ENCODE results near the gene CTBP2.
A peak's percentile ranks its signal among the peaks of the same experiment; 100 is the strongest.

CTBP2 gene

DNA sequence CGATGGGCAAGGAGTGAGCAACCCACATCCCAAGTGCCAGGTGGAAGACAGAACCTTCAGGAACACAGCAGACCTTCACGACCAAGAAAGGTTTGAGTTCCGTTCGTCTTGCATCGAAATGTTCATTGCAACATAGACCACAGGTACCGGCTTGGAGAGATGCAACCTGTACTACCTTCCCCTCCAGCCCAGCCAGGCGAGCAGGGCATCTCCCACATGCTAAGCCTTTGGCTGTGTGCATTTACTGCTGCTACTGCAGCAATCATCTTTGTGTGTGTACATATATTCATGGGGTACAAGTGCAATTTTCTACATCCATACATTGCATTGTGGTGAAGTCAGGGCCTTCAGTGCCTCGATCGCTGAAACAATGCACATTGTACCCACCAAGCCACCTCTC is 58.8 kb downstream of the CTBP2 start:
- no peaks in the 10 kb centered on the region for H3K9me3 Mint-ChIP-seq
- TF ChIP-seq, protein P1, sequence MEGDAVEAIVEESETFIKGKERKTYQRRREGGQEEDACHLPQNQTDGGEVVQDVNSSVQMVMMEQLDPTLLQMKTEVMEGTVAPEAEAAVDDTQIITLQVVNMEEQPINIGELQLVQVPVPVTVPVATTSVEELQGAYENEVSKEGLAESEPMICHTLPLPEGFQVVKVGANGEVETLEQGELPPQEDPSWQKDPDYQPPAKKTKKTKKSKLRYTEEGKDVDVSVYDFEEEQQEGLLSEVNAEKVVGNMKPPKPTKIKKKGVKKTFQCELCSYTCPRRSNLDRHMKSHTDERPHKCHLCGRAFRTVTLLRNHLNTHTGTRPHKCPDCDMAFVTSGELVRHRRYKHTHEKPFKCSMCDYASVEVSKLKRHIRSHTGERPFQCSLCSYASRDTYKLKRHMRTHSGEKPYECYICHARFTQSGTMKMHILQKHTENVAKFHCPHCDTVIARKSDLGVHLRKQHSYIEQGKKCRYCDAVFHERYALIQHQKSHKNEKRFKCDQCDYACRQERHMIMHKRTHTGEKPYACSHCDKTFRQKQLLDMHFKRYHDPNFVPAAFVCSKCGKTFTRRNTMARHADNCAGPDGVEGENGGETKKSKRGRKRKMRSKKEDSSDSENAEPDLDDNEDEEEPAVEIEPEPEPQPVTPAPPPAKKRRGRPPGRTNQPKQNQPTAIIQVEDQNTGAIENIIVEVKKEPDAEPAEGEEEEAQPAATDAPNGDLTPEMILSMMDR (IDR thresholded peaks at IDR 0.05; ENCODE audit: unreplicated experiment in 3 of 3): no peak
- peak overlapping the region in 1 of 3 experiments; percentile 33 for H3K27ac Mint-ChIP-seq
- H3K36me3 Mint-ChIP-seq (ENCODE audit: low read depth): peaks cover 45% of the 10 kb centered on the region
- H3K4me3 Mint-ChIP-seq: no peak overlapping the region
- H3K4me1 Mint-ChIP-seq: peaks cover 53% of the 10 kb centered on the region
- no peaks in the 10 kb centered on the region for H3K27me3 Mint-ChIP-seq (ENCODE audit: low read depth)

DNA sequence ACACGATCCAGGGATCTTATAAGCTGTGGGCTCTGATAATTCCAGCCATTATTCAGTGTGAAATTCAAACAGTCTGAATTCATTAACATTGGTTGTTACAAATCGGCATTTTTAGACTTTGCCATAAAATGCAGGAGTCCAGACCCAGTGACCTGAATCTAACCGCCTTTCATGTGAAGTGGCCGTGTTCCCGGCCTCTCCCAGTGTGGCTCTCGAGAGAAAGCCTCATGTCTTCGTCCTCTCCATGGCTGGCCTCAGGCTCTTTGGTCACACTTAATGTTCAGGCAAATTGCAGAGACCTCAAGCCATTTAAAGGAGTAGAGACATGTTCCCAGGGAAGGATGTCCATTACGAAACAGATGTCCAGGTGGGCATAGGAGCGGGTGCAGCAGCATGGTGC is 59.3 kb downstream of the CTBP2 start:
- Mint-ChIP-seq H3K27me3 (ENCODE audit: low read depth) (no peaks in the 10 kb centered on the region), H3K4me1 (peaks cover 58% of the 10 kb centered on the region), H3K27ac (peak overlapping the region in 1 of 3 experiments; percentile 57), H3K4me3 (no peak overlapping the region), H3K36me3 (ENCODE audit: low read depth) (peaks cover 40% of the 10 kb centered on the region), H3K9me3 (no peaks in the 10 kb centered on the region)
- TF ChIP-seq, protein P1 (IDR thresholded peaks at IDR 0.05; ENCODE audit: unreplicated experiment in 3 of 3): no peak

DNA sequence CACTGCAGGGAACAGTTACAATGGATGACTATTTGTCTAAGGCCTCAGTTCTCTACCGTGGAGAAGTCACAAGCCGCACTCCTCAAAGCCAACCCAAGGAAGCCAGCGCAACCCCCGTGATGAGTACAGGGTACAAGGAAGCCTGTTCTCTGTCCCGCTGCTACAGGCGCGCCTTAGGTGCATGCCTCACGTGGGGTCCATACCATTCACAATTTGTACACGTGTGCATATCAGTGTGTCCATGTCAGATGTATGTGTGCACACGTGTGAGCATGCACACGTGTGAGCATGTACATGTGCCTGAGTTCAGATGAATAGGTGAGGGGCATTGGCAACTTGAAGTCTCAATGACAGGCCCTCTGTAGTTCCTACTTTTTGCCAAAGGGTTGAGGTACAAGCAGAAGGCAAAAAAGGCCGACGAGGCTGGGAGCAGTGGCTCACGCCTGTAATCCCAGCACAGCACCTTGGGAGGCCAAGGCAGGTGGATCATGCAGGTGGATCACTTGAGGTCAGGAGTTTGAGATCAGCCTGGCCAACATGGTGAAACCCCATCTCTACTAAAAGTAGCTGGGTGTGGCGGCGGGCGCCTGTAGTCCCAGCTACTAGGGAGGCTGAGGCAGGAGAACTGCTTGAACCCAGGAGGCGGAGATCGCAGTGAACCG is 62.8 kb downstream of the CTBP2 start:
- H3K27ac Mint-ChIP-seq: no peak overlapping the region
- no peaks in the 10 kb centered on the region for H3K9me3 Mint-ChIP-seq
- TF ChIP-seq, protein P1 (IDR thresholded peaks at IDR 0.05; ENCODE audit: unreplicated experiment in 3 of 3): no peak
- peaks cover 64% of the 10 kb centered on the region for H3K4me1 Mint-ChIP-seq
- H3K36me3 Mint-ChIP-seq (ENCODE audit: low read depth): peaks cover 31% of the 10 kb centered on the region
- no peaks in the 10 kb centered on the region for H3K27me3 Mint-ChIP-seq (ENCODE audit: low read depth)
- H3K4me3 Mint-ChIP-seq: no peak overlapping the region

DNA sequence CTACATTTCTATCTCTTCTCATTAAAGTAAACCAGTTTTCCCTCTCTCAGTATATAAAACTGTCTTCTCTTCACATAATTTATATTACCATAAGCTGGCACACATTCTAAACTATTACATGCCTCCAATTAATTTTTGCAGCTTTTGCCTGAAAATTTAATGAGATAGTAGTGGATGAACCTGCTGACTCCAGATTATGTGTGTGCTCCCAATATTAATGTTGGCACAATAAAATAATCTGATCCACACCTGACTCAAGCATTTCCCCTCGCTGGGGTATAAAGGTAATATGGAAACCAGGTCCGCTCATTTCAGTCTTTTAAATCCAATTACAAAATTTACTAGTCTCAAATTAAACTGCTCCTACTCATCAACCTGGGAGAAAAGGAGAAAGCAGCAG is 63.4 kb downstream of the CTBP2 start:
- no peaks in the 10 kb centered on the region for H3K9me3 Mint-ChIP-seq
- no peak overlapping the region for H3K4me3 Mint-ChIP-seq
- peaks cover 30% of the 10 kb centered on the region for H3K36me3 Mint-ChIP-seq (ENCODE audit: low read depth)
- peak overlapping the region in 1 of 3 experiments; percentile 50 for H3K27ac Mint-ChIP-seq
- H3K27me3 Mint-ChIP-seq (ENCODE audit: low read depth): no peaks in the 10 kb centered on the region
- TF ChIP-seq, protein P1 (IDR thresholded peaks at IDR 0.05; ENCODE audit: unreplicated experiment in 3 of 3): no peak
- peaks cover 67% of the 10 kb centered on the region for H3K4me1 Mint-ChIP-seq

DNA sequence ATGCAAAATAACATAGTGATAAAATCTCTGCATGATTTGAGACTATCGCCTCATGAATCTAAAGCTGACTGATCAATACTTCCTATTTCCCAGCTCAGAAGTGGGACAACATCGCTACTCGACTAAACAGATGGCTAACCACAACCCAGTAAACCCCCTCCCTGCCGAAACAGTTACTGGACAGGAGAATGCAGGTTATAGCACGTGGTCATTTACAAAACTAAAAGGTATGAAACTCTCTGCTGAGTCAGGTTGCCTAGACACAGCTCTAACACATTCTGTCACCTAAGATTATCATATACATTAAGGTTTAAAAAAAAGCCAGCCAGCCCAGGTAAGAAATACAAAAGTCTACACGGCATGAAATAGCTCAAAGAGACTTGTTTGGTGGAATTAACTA is 64.0 kb downstream of the CTBP2 start:
- H3K4me1 Mint-ChIP-seq: peaks cover 62% of the 10 kb centered on the region
- peaks cover 24% of the 10 kb centered on the region for H3K36me3 Mint-ChIP-seq (ENCODE audit: low read depth)
- H3K27me3 Mint-ChIP-seq (ENCODE audit: low read depth): no peaks in the 10 kb centered on the region
- TF ChIP-seq, protein P1 (IDR thresholded peaks at IDR 0.05; ENCODE audit: unreplicated experiment in 3 of 3): no peak
- peak overlapping the region; percentile 50 to 75 (median 53) for H3K27ac Mint-ChIP-seq
- peak overlapping the region in 1 of 3 experiments; percentile 29 for H3K4me3 Mint-ChIP-seq
- no peaks in the 10 kb centered on the region for H3K9me3 Mint-ChIP-seq

DNA sequence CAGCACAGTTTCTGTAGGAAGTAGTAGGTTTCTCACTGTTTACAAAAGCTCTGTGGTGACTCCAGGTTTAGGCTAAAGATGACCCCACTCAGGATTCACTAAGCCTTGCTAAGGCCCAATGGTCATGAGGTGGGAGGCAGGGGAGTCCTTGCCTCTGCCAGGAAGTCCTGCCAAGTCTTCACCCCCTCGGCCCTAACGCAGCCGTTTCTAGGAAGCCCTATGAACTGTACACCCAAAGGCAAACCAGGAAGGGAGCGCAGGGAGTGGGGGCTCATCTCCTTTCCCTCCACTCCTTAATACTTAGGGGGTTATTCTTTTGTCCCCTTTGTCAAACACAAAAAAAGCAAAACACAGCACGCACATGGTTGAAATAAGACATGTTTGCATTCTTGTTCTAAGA is 64.6 kb downstream of the CTBP2 start:
- peaks cover 18% of the 10 kb centered on the region for H3K36me3 Mint-ChIP-seq (ENCODE audit: low read depth)
- no peaks in the 10 kb centered on the region for H3K27me3 Mint-ChIP-seq (ENCODE audit: low read depth)
- peak overlapping the region; percentile 50 to 75 (median 53) for H3K27ac Mint-ChIP-seq
- no peaks in the 10 kb centered on the region for H3K9me3 Mint-ChIP-seq
- peak overlapping the region in 2 of 3 experiments; percentile 29 to 31 for H3K4me3 Mint-ChIP-seq
- peaks cover 62% of the 10 kb centered on the region for H3K4me1 Mint-ChIP-seq
- TF ChIP-seq, protein P1 (IDR thresholded peaks at IDR 0.05; ENCODE audit: unreplicated experiment in 3 of 3): no peak
